ENCODE results near the gene CHRD.

Gene CHRD

DNA sequence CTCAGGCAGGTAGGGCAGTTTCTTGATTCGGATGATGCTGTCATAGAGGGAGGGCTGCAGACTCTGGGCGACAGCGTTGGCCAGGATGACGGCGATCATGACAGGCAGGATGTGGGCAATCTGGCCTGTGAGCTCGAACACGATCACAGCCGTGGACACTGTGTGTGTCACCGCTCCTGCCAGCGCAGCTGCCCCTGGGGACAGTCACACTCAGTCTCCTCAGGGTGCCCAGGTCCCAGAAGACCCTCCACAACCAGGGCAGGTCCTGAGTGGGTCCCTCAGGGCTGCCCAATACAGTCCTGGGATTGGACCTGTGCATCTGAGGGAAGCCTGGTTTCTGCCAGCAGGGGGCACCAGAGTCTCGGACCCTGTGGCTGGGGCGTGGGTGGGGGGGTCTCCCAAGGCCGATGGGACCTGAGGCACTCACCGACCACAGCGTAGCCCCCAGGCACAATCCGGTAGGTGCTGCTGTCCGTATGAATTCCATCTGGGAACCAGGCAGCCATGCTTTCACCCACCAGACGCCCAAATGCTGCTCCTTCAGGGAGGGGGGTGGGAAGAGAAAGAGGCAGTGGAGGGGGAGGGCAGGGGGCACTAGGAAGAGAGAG lies 25.6 kb upstream of the CHRD start:
- peak overlapping the region; percentile 51 for H3K4me3 Mint-ChIP-seq
- DNase-seq (ENCODE audit: low spot score in 2 of 2) = peak; percentile 56 to 83

DNA sequence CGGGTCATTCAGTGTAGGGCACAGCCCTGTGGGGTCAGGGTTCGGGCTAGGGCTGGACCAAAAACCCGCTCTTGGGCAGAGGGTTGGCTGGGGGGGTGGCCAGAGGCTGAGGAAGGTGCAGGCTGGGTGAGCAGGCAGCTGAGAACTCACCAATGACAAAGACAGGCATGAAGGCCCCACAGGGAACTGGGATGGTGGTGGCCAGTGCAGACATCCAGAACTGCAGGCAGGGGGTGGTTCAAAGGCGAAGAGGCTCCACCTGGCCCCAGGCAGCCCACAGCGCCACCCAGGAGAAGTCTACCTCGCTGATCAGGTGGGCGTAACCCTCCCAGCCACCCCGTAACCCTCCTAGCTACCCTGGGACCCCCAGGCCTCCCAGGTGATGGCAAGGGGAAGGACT lies 25.1 kb upstream of the CHRD start:
- peaks cover 9% of the 10 kb centered on the region for H3K4me1 Mint-ChIP-seq
- H3K36me3 Mint-ChIP-seq = no peaks in the 10 kb centered on the region
- peak overlapping the region; percentile 51 for H3K4me3 Mint-ChIP-seq
- ATAC-seq = no peak
- no peak overlapping the region for H3K27ac Mint-ChIP-seq
- H3K9me3 Mint-ChIP-seq = no peaks in the 10 kb centered on the region
- DNase-seq (ENCODE audit: low spot score in 2 of 2) = no peak

More for the DNA sequence above, 25.6 kb upstream of the CHRD start:
- no peaks in the 10 kb centered on the region for H3K36me3 Mint-ChIP-seq
- no peaks in the 10 kb centered on the region for H3K9me3 Mint-ChIP-seq
- H3K4me1 Mint-ChIP-seq = peaks cover 7% of the 10 kb centered on the region
- peak overlapping the region; percentile 74 for H3K27ac Mint-ChIP-seq
- peak; percentile 94 for ATAC-seq

GRCh38 chr3:184355261-184356040 lies 24.4 kb upstream of the CHRD start:
- no peak for DNase-seq (ENCODE audit: low spot score in 2 of 2)
- no peaks in the 10 kb centered on the region for H3K9me3 Mint-ChIP-seq
- H3K4me3 Mint-ChIP-seq = no peak overlapping the region
- peak overlapping the region; percentile 23 for H3K27ac Mint-ChIP-seq
- peaks cover 16% of the 10 kb centered on the region for H3K4me1 Mint-ChIP-seq
- H3K36me3 Mint-ChIP-seq = no peaks in the 10 kb centered on the region
- no peak for ATAC-seq

DNA sequence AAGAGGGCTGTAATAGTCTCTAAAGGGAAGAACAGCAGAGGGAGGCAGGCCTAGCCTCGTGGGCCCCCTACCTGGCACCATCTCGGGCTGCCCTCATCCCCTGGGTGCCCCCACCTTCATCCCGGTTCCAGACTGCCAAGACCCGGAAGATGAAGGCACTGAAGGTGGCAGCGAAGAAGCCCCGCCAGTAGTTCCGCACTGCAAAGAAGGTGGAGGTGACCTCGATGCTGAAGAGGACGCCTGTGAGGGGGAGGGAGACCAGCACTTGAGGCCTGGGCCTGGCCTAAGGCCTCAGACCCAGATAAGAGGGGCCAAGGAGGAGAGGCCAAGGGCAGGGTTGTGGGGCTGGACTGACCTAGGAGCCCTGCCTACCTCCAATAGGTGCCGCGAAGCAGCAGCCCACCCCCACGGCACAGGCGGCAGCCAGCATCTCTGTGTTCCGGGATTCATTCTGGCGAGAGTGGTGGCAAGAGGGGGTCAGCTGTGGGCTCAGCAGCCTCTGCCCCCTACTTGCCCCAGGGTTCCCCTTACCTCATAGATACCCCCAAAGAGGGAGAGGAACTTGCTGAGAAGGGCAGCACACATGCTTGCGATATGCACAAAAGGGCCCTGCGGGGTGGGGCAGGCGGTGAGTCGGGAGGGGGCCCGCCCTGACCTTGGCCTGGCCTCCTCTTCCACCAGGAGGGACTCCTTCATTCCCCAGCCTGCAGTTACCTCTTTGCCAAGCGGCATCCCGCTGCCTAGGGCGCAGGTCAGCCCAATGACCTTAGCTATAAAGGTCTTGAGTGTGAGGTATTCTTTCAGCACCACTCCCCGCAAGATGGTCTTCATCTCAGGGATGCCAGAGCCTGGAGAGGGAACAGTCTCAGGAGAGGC lies 22.4 kb upstream of the CHRD start:
- Mint-ChIP-seq H3K36me3 (peaks cover 7% of the 10 kb centered on the region), H3K27ac (no peak overlapping the region), H3K4me1 (peaks cover 22% of the 10 kb centered on the region), H3K9me3 (no peaks in the 10 kb centered on the region), H3K4me3 (no peak overlapping the region)
- ATAC-seq (no peak), DNase-seq (ENCODE audit: low spot score in 2 of 2) (no peak)

DNA sequence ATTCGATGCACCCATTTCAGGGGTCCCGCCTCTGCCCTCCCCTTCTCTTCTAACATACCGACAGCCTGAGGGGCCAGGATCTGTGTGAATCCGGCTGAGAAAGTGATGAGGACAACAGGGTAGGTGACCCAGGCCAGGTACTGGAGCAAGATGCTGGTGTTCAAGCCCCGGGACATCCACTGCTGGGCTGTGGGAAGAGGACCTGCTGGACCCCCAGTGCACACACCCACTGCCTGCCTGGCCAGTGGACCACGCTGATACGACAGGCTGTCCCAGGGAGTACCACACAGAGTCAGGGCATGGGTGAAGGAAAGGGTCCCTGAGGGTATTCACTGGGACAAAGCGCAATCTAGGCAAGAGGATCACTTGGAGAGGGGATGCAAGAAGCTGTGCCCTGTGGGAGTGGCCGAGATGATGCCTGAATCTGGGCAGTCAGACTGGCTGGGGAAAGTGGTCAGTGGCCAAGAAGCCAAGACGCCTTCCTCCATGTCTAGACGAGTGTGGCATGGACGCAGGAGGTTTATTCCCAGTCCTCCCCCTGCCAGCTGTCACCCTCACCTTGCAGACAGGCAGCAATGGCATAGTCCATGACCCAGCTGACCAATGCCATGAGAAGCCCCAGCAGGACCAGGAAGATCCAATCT lies 21.6 kb upstream of the CHRD start:
- Mint-ChIP-seq H3K27ac (no peak overlapping the region), H3K4me1 (peaks cover 22% of the 10 kb centered on the region), H3K36me3 (peaks cover 11% of the 10 kb centered on the region), H3K4me3 (no peak overlapping the region), H3K9me3 (no peaks in the 10 kb centered on the region)
- no peak for DNase-seq (ENCODE audit: low spot score in 2 of 2)
- ATAC-seq = no peak

- H3K36me3 Mint-ChIP-seq = peaks cover 18% of the 10 kb centered on the region
- peak overlapping the region; percentile 91 for H3K4me3 Mint-ChIP-seq
- H3K4me1 Mint-ChIP-seq = peaks cover 22% of the 10 kb centered on the region
These were observed 20.9 kb upstream of the CHRD start for GRCh38 chr3:184358921-184359350.

GRCh38 chr3:184359610-184360009 lies 20.2 kb upstream of the CHRD start:
- H3K27ac Mint-ChIP-seq = peak overlapping the region; percentile 81

More at GRCh38 chr3:184358921-184359350, 20.9 kb upstream of the CHRD start:
- Mint-ChIP-seq H3K9me3 (no peaks in the 10 kb centered on the region), H3K27ac (no peak overlapping the region)
- no peak for ATAC-seq
- DNase-seq (ENCODE audit: low spot score in 2 of 2) = no peak

GRCh38 chr3:184360070-184360928 lies 19.6 kb upstream of the CHRD start:
- Mint-ChIP-seq H3K4me3 (peak overlapping the region; percentile 91), H3K4me1 (peaks cover 30% of the 10 kb centered on the region), H3K9me3 (no peaks in the 10 kb centered on the region), H3K27ac (peak overlapping the region; percentile 81), H3K36me3 (peaks cover 31% of the 10 kb centered on the region)
- ATAC-seq (no peak), DNase-seq (ENCODE audit: low spot score in 2 of 2) (no peak)

More at GRCh38 chr3:184359610-184360009, 20.2 kb upstream of the CHRD start:
- peaks cover 27% of the 10 kb centered on the region for H3K4me1 Mint-ChIP-seq
- no peak for DNase-seq (ENCODE audit: low spot score in 2 of 2)
- H3K36me3 Mint-ChIP-seq = peaks cover 25% of the 10 kb centered on the region
- peak overlapping the region; percentile 91 for H3K4me3 Mint-ChIP-seq
- ATAC-seq = no peak
- H3K9me3 Mint-ChIP-seq = no peaks in the 10 kb centered on the region

DNA sequence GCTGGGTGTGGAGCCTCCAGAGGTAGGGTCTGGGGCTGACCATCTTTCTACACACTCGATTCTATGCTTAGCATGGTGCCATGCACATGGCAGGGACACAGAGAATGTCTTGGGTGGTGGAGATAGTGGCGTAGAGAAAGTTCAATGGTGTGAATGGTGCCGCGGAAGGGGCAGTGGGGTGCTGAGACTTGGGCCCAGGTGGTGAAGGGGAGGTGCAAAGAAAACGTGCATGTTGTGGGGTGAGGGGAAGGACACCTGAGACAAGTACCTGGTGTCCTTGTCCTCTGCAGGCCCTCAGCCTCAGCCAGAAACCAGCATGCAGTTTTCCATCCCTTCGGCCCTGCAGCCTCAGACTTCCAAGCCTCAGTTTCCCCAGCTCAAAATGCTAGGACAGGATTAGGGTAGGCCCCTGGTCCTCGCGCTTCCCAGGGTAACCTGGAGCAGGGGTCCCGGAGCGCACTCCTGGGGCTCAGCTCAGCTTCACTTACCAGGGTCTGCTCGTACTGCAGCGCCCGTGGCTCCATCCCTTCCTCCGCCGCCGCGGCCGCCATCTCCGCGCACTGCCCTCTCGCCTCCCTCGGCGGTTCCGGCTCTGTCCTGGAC lies 18.8 kb upstream of the CHRD start:
- no peaks in the 10 kb centered on the region for H3K9me3 Mint-ChIP-seq
- H3K4me3 Mint-ChIP-seq = peak overlapping the region; percentile 91
- ATAC-seq (no peak), DNase-seq (ENCODE audit: low spot score in 2 of 2) (peak in 1 of 2 donors; percentile 61)
- peak overlapping the region; percentile 81 for H3K27ac Mint-ChIP-seq
- H3K4me1 Mint-ChIP-seq = peaks cover 28% of the 10 kb centered on the region
- H3K36me3 Mint-ChIP-seq = peaks cover 39% of the 10 kb centered on the region

GRCh38 chr3:184361532-184361931 lies 18.3 kb upstream of the CHRD start, which contains the start of the genes CLCN2 and POLR2H:
Gene CLCN2 (minus strand): TSS chr3:184361605. CDS start chr3:184361479, 126 bp downstream.
Gene POLR2H (plus strand): TSS chr3:184361710. CDS start chr3:184363493, 1,783 bp downstream.
- Mint-ChIP-seq H3K4me3 (peak within 1 kb of the TSS; percentile 91), H3K9me3 (no peaks in the 10 kb centered on the region), H3K4me1 (peaks cover 28% of the 10 kb centered on the region), H3K36me3 (peaks cover 44% of the 10 kb centered on the region), H3K27ac (peak within 1 kb of the TSS; percentile 93)
- ATAC-seq (peak; percentile 58), DNase-seq (ENCODE audit: low spot score in 2 of 2) (peak in 1 of 2 donors; percentile 51)

- Mint-ChIP-seq H3K4me3 (peak overlapping the region; percentile 91), H3K27ac (peak overlapping the region; percentile 93), H3K9me3 (no peaks in the 10 kb centered on the region), H3K36me3 (peaks cover 49% of the 10 kb centered on the region), H3K4me1 (peaks cover 34% of the 10 kb centered on the region)
- ATAC-seq = peak; percentile 37
- peak; percentile 27 to 83 for DNase-seq (ENCODE audit: low spot score in 2 of 2)
These were observed 17.8 kb upstream of the CHRD start for GRCh38 chr3:184361932-184362667.

DNA sequence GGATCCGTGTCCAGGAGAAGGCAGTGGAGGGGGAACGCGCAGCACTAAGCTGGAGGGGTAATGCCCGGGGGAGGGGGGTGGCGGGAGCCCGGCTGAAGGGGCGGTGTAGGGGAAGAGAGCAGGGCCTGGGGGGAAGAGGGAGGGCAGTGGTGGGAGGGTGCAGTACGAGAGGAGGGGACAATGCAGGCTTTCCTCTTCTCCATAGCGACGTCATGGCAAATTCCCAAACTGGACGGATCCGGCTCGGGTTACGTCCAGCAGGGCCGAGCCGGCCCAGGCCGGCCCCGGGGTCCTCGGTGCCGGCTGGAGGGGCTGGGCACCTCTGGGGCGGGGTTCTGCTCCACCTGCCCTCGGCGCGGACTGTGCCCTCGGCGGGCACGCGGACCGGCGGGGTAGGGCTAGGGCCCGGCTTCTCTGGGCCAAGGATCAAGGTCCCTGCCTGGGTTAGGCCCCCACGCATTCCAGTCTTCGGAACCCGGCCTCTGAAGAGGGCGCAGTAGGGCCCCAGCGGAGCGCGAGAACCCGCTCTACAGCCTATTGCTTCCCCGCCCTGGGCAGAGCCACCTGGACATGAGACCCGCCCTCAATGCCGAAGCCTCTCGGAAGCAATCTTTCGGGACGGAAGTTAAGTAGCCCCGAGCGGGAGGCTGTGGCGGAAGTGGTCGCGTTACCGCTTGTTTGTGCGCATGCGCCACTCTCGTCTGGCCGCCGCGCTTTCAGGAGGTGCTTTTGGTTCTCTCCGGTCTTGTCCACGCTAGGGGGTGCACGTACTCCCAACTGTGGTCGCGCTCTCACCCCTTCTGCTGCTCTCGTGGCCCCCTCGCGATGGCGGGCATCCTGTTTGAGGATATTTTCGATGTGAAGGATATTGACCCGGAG lies 16.9 kb upstream of the CHRD start:
- ATAC-seq (peak; percentile 90), DNase-seq (ENCODE audit: low spot score in 2 of 2) (peak; percentile 89 to 98)
- H3K27ac Mint-ChIP-seq = peak overlapping the region; percentile 93
- peak overlapping the region; percentile 91 for H3K4me3 Mint-ChIP-seq
- H3K4me1 Mint-ChIP-seq = peaks cover 36% of the 10 kb centered on the region
- peaks cover 58% of the 10 kb centered on the region for H3K36me3 Mint-ChIP-seq
- no peaks in the 10 kb centered on the region for H3K9me3 Mint-ChIP-seq
